Ovary (tissue), 3 donors: ENCODE results near the gene DNTTIP2.

Experiments used
- CTCF ChIP-seq, 3 donors: fragments of 450-650 bp in 2 of 3; fragments of 200-600 bp in 1 of 3; IDR thresholded peaks; one replicate each; pipeline versions ENCODE4 v1.5.1 to v1.8.0; 2016 to 2022; ENCODE audit warnings: antibody characterized with exemption in 3 of 3, mild to moderate bottlenecking in 1 of 3
- EP300 ChIP-seq: sonication (generic); formaldehyde crosslinking; IDR thresholded peaks from one replicate; pipeline ENCODE4 v1.6.1; 2017; ENCODE audit warnings: antibody characterized with exemption
- POLR2A ChIP-seq: fragments of 450-650 bp; IDR thresholded peaks from one replicate; pipeline ENCODE4 v1.6.1; 2017; ENCODE audit warnings: antibody characterized with exemption, mild to moderate bottlenecking, moderate library complexity
- donor health status: DM: no; HTN: no; CAD: no.

- TF ChIP-seq CTCF (IDR thresholded peaks at IDR 0.05), result peak; percentile 66 to 97 (median 96)
- peak; percentile 61 for TF ChIP-seq POLR2A
- TF ChIP-seq EP300, result no peak
Measured at GRCh38 chr1:93909146-93910050, 30.4 kb upstream of the DNTTIP2 start, which contains the start of gene GCLM.
